CD14-positive monocyte (primary cell): ENCODE results near the gene DENND2C. TPM values are rescaled to one million over a fixed set of nuclear protein-coding genes. Genes with fewer than 3 reads are reported as not detected.

ENCODE experiments used
- DNase-seq, 3 donors: peaks; one replicate each; pipeline ENCODE4 v3.0.0-alpha.2; 2011 to 2022
- H2AFZ ChIP-seq: 2 replicates; pipeline ENCODE4 v1.6.0; 2012; ENCODE audit warnings: mild to moderate bottlenecking, low read depth, low read length, inconsistent platforms; ENCODE audit not compliant: insufficient read depth, poor library complexity, severe bottlenecking
- H3K27ac ChIP-seq, 2 donors: 1 replicate in 1 of 2; 2 replicates in 1 of 2; pipeline ENCODE4 v1.5.1; 2012 to 2013; ENCODE audit warnings: low read length in 2 of 2, control low read depth in 1 of 2, inconsistent platforms in 1 of 2, low read depth in 1 of 2, mild to moderate bottlenecking in 1 of 2
- H3K27me3 ChIP-seq, 2 donors: one replicate each; pipeline versions ENCODE4 v1.6.0 to v1.6.1; 2011 to 2013; ENCODE audit warnings: low read length in 2 of 2; ENCODE audit not compliant: control insufficient read depth in 2 of 2, insufficient read depth in 2 of 2
- H3K36me3 ChIP-seq, 2 donors: replicated peaks in 1 of 2; 1 replicate in 1 of 2; 2 replicates in 1 of 2; pipeline versions ENCODE4 v1.5.1 to v1.6.1; 2012 to 2013; ENCODE audit warnings: low read length in 2 of 2, control low read depth in 1 of 2, inconsistent platforms in 1 of 2, mild to moderate bottlenecking in 1 of 2; ENCODE audit not compliant: insufficient read depth in 2 of 2, control insufficient read depth in 1 of 2
- H3K4me1 ChIP-seq, 2 donors: 1 replicate in 1 of 2; 2 replicates in 1 of 2; pipeline versions ENCODE4 v1.5.1 to v1.6.1; 2012 to 2013; ENCODE audit warnings: low read length in 2 of 2, control low read depth in 1 of 2, inconsistent platforms in 1 of 2, mild to moderate bottlenecking in 1 of 2, moderate library complexity in 1 of 2; ENCODE audit not compliant: insufficient read depth in 2 of 2, control insufficient read depth in 1 of 2
- H3K4me2 ChIP-seq: replicated peaks from 2 replicates; pipeline ENCODE3; 2012; ENCODE audit warnings: low read length, moderate library complexity, mild to moderate bottlenecking; ENCODE audit not compliant: poor library complexity, severe bottlenecking; ENCODE audit errors: extremely low read depth
- H3K4me3 ChIP-seq, 3 experiments: fragments of 200-600 bp in 1 of 3; sonication (generic) in 1 of 3; replicated peaks in 1 of 3; 1 replicate in 2 of 3; 2 replicates in 1 of 3; pipeline ENCODE4 v1.5.1; 2011 to 2013; ENCODE audit warnings: low read length in 3 of 3, mild to moderate bottlenecking in 3 of 3, control low read depth in 2 of 3, low read depth in 2 of 3, inconsistent platforms in 1 of 3, moderate library complexity in 1 of 3
- H3K79me2 ChIP-seq: 2 replicates; pipeline ENCODE4 v1.6.0; 2012; ENCODE audit warnings: mild to moderate bottlenecking, control low read depth, inconsistent platforms, low read length, moderate library complexity; ENCODE audit not compliant: insufficient read depth
- H3K9ac ChIP-seq: 2 replicates; pipeline ENCODE4 v1.6.0; 2017; ENCODE audit warnings: low read length, mild to moderate bottlenecking; ENCODE audit not compliant: insufficient read depth, poor library complexity, severe bottlenecking
- H3K9me3 ChIP-seq, 2 donors: replicated peaks in 1 of 2; 1 replicate in 1 of 2; 2 replicates in 1 of 2; pipeline versions ENCODE4 v1.5.1 to v1.6.1; 2012 to 2013; ENCODE audit warnings: low read length in 2 of 2, control low read depth in 1 of 2; ENCODE audit not compliant: control insufficient read depth in 1 of 2, insufficient read depth in 1 of 2
- H4K20me1 ChIP-seq: 2 replicates; pipeline ENCODE4 v1.6.0; 2012; ENCODE audit warnings: mild to moderate bottlenecking, low read length, control low read depth, moderate library complexity; ENCODE audit not compliant: insufficient read depth
- H3K27ac Mint-ChIP-seq, 7 donors: one replicate each; pipeline ENCODE4 v1.8.0; 2020; ENCODE audit warnings: mild to moderate bottlenecking in 7 of 7, mixed read lengths in 7 of 7, moderate library complexity in 6 of 7, inconsistent platforms in 2 of 7
- H3K27me3 Mint-ChIP-seq, 3 donors: one replicate each; pipeline ENCODE4 v1.8.0; 2021 to 2022; ENCODE audit warnings: low read depth in 3 of 3, mild to moderate bottlenecking in 3 of 3, mixed read lengths in 3 of 3, moderate library complexity in 3 of 3, inconsistent platforms in 1 of 3
- H3K36me3 Mint-ChIP-seq, 2 donors: one replicate each; pipeline ENCODE4 v1.8.0; 2020; ENCODE audit warnings: mixed read lengths in 2 of 2, inconsistent platforms in 1 of 2, mild to moderate bottlenecking in 1 of 2
- H3K4me1 Mint-ChIP-seq: one replicate; pipeline ENCODE4 v1.8.0; 2020; ENCODE audit warnings: mild to moderate bottlenecking, mixed read lengths
- H3K4me3 Mint-ChIP-seq, 2 donors: one replicate each; pipeline ENCODE4 v1.8.0; 2020; ENCODE audit warnings: mild to moderate bottlenecking in 2 of 2, mixed read lengths in 2 of 2, moderate library complexity in 1 of 2
- H3K9me3 Mint-ChIP-seq, 7 donors: one replicate each; pipeline ENCODE4 v1.8.0; 2020 to 2022; ENCODE audit warnings: mixed read lengths in 7 of 7, mild to moderate bottlenecking in 6 of 7, moderate library complexity in 6 of 7, inconsistent platforms in 2 of 7
- WGBS: methylation state at CpG from one replicate; pipeline ENCODE4 v1.1.5; 2013; ENCODE audit warnings: missing lambda C conversion rate; ENCODE audit not compliant: insufficient coverage; 5-methylcytosine and 5-hydroxymethylcytosine counted together
- intact Hi-C, 2 donors: fragments of 100-400 bp; cut with micrococcal nuclease; formaldehyde crosslinking; loops; one replicate each; pipeline versions ENCODE4 v1.15.0 to v1.15.1; 2023
- polyA plus RNA-seq, 3 donors: library from polyadenylated mRNA; depleted of rRNA in 1 of 3; unstranded in 2 of 3; stranded (reverse) in 1 of 3; fragments of 300-500 nt in 2 of 3; fragments of >200 nt in 1 of 3; fragmentation: Illumina TruSeq in 2 of 3; gene quantifications; 1 replicate in 2 of 3; 2 replicates in 1 of 3; pipeline ENCODE4 v1.2.3, GENCODE V29; 2012 to 2021
- TF ChIP-seq, protein P1 (sequence below): fragments of 200-600 bp; IDR thresholded peaks from one replicate; pipeline ENCODE4 v1.8.0; 2022; ENCODE audit warnings: antibody characterized with exemption, mild to moderate bottlenecking

DENND2C gene
- polyA plus RNA-seq, 3 donors: 0.03 to 0.07 (median 0.06) TPM

- Histone ChIP-seq H3K9me3 (no peaks in the 10 kb centered on the region), H3K4me1 (peaks cover 13 to 16% of the 10 kb centered on the region in 2 donors), H3K79me2 (no peaks in the 10 kb centered on the region), H3K27ac (no peak overlapping the region), H4K20me1 (no peaks in the 10 kb centered on the region), H3K9ac (no peak overlapping the region), H2AFZ (no peak overlapping the region), H3K27me3 (no peaks in the 10 kb centered on the region), H3K4me2 (no peak overlapping the region), H3K4me3 (no peak overlapping the region), H3K36me3 (peaks cover 8 to 19% of the 10 kb centered on the region in 2 donors)
- TF ChIP-seq, protein P1, sequence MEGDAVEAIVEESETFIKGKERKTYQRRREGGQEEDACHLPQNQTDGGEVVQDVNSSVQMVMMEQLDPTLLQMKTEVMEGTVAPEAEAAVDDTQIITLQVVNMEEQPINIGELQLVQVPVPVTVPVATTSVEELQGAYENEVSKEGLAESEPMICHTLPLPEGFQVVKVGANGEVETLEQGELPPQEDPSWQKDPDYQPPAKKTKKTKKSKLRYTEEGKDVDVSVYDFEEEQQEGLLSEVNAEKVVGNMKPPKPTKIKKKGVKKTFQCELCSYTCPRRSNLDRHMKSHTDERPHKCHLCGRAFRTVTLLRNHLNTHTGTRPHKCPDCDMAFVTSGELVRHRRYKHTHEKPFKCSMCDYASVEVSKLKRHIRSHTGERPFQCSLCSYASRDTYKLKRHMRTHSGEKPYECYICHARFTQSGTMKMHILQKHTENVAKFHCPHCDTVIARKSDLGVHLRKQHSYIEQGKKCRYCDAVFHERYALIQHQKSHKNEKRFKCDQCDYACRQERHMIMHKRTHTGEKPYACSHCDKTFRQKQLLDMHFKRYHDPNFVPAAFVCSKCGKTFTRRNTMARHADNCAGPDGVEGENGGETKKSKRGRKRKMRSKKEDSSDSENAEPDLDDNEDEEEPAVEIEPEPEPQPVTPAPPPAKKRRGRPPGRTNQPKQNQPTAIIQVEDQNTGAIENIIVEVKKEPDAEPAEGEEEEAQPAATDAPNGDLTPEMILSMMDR: no peak
- H3K27me3 Mint-ChIP-seq: peaks cover 0 to 4% (median 0%) of the 10 kb centered on the region in 3 donors
- DNase-seq: no peak
- peaks cover 26% of the 10 kb centered on the region for H3K4me1 Mint-ChIP-seq
- no CpG with 5 or more reads among the region's 1 CpG for WGBS
- H3K36me3 Mint-ChIP-seq: peaks cover 16 to 20% of the 10 kb centered on the region in 2 donors
- H3K27ac Mint-ChIP-seq: no peak overlapping the region
- no peak overlapping the region for H3K4me3 Mint-ChIP-seq
- H3K9me3 Mint-ChIP-seq: peaks cover 0 to 5% (median 0%) of the 10 kb centered on the region in 7 donors
- intact Hi-C loops: no loop called here
Observed at GRCh38 chr1:114561333-114561732, 108.5 kb downstream of the DENND2C start.

DNA sequence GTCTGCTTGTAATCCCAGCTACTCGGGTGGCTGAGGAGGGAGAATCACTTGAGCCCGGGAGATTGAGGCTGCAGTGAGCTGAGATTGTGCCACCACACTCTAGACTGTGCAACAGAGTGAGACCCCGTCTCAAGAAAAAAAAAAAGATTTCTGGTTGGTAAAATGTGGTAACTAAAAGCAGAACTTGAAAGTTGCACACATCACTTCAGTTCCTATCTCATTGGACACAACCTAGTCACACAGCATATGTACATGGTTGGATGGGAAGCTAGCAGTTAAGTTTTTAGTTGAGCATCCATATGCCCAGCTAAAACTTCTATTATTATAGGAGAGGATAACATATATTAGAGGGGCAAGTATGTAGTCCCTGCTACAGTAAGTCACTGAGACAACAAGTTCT, 110.5 kb downstream of the DENND2C start:
- Mint-ChIP-seq H3K4me3 (no peak overlapping the region), H3K4me1 (peaks cover 26% of the 10 kb centered on the region), H3K27me3 (peaks cover 0 to 4% (median 2%) of the 10 kb centered on the region in 3 donors), H3K9me3 (peaks cover 0 to 5% (median 0%) of the 10 kb centered on the region in 7 donors), H3K36me3 (peaks cover 0 to under 1% of the 10 kb centered on the region in 2 donors), H3K27ac (peak overlapping the region in 6 of 7 donors; percentile 15 to 78 (median 32))
- Histone ChIP-seq H3K27me3 (no peaks in the 10 kb centered on the region), H3K9me3 (no peaks in the 10 kb centered on the region), H3K4me1 (peaks cover 13 to 16% of the 10 kb centered on the region in 2 donors), H3K27ac (peak overlapping the region; percentile 46 to 61), H2AFZ (peak overlapping the region; percentile 60), H3K4me3 (no peak overlapping the region), H3K9ac (no peak overlapping the region), H3K36me3 (no peaks in the 10 kb centered on the region), H3K4me2 (no peak overlapping the region), H4K20me1 (no peaks in the 10 kb centered on the region), H3K79me2 (no peaks in the 10 kb centered on the region)
- WGBS: 20% methylated on average over 1 of the region's 3 CpGs
- intact Hi-C loops: loop anchor here in 1 of 2 donors (10.0 kb wide), 1 partner anchor 215 kb away; no protein-coding TSS in a partner anchor
- TF ChIP-seq, protein P1: no peak
- DNase-seq: peak; percentile 13 to 18 (median 16)
